Fibroblast of skin of right quadriceps (primary cell): ENCODE measurements around the gene BAG2.
A peak's percentile ranks its signal among the peaks of the same experiment; 100 is the strongest.

ENCODE experiments used
- DNase-seq: peaks from one replicate; pipeline ENCODE4 v3.0.0-alpha.2; 2013

Gene BAG2

GRCh38 chr6:57177545-57178265 is 5.6 kb downstream of the BAG2 start:
- no peak for DNase-seq

- no peak for DNase-seq
Measured at GRCh38 chr6:57180596-57180995, 8.5 kb downstream of the BAG2 start.

- no peak for DNase-seq
Measured at GRCh38 chr6:57182017-57182432, 9.9 kb downstream of the BAG2 start.

- DNase-seq: peak; percentile 48
Measured at GRCh38 chr6:57183336-57183735, 11.2 kb downstream of the BAG2 start.

- DNase-seq: peak; percentile 60
Measured at GRCh38 chr6:57190140-57190539, 18.0 kb downstream of the BAG2 start.

- no peak for DNase-seq
Measured at GRCh38 chr6:57193177-57193576, 21.1 kb downstream of the BAG2 start.

GRCh38 chr6:57195457-57195856 is 23.3 kb downstream of the BAG2 start:
- no peak for DNase-seq

- DNase-seq: no peak
Measured at GRCh38 chr6:57198926-57199636, 27.0 kb downstream of the BAG2 start.

- no peak for DNase-seq
Measured at GRCh38 chr6:57201718-57202117, 29.6 kb downstream of the BAG2 start.

GRCh38 chr6:57205550-57206328 is 33.6 kb downstream of the BAG2 start:
- no peak for DNase-seq

GRCh38 chr6:57207141-57207540 is 35.0 kb downstream of the BAG2 start:
- peak; percentile 44 for DNase-seq

GRCh38 chr6:57207872-57208271 is 35.7 kb downstream of the BAG2 start:
- no peak for DNase-seq

GRCh38 chr6:57209030-57209429 is 36.9 kb downstream of the BAG2 start:
- DNase-seq: no peak

GRCh38 chr6:57210060-57210459 is 37.9 kb downstream of the BAG2 start:
- DNase-seq: no peak

GRCh38 chr6:57215260-57215659 is 43.1 kb downstream of the BAG2 start:
- no peak for DNase-seq

- DNase-seq: no peak
Measured at GRCh38 chr6:57216235-57217101, 44.3 kb downstream of the BAG2 start.

- no peak for DNase-seq
Measured at GRCh38 chr6:57217270-57217669, 45.1 kb downstream of the BAG2 start.

- DNase-seq: no peak
Measured at GRCh38 chr6:57220083-57220703, 48.1 kb downstream of the BAG2 start.

GRCh38 chr6:57221191-57221935 is 49.2 kb downstream of the BAG2 start:
- peak; percentile 66 for DNase-seq

- peak; percentile 87 for DNase-seq
Measured at GRCh38 chr6:57221936-57222742, 50.0 kb downstream of the BAG2 start, which contains the start of gene RAB23. Gene RAB23 (minus strand): TSS chr6:57222307. CDS start chr6:57210380, 11,927 bp downstream.

- no peak for DNase-seq
Measured at GRCh38 chr6:57222743-57223077, 50.6 kb downstream of the BAG2 start.
